ENCODE measurements around the gene RXFP2. TPM values are rescaled to one million over a fixed set of nuclear protein-coding genes. Genes with fewer than 3 reads are reported as not detected.

RXFP2 gene
- total RNA-seq, 1 donor from 2014 or later, result not detected

- DNase-seq (ENCODE audit: low spot score), result no peak
Observed at GRCh38 chr13:31767175-31767900, 28.0 kb downstream of the RXFP2 start.

- no peak for DNase-seq (ENCODE audit: low spot score)
Observed at GRCh38 chr13:31768351-31768750, 29.0 kb downstream of the RXFP2 start.

- no peak for DNase-seq (ENCODE audit: low spot score)
Observed at GRCh38 chr13:31769575-31769974, 30.2 kb downstream of the RXFP2 start.

- no peak for DNase-seq (ENCODE audit: low spot score)
Observed at GRCh38 chr13:31772231-31772630, 32.9 kb downstream of the RXFP2 start.

- DNase-seq (ENCODE audit: low spot score), result no peak
Observed at GRCh38 chr13:31773538-31773937, 34.2 kb downstream of the RXFP2 start.

GRCh38 chr13:31774186-31774750 lies 34.9 kb downstream of the RXFP2 start:
- DNase-seq (ENCODE audit: low spot score), result no peak

GRCh38 chr13:31775148-31775547 lies 35.8 kb downstream of the RXFP2 start:
- no peak for DNase-seq (ENCODE audit: low spot score)

GRCh38 chr13:31775686-31776085 lies 36.4 kb downstream of the RXFP2 start:
- DNase-seq (ENCODE audit: low spot score), result no peak

GRCh38 chr13:31781064-31781463 lies 41.7 kb downstream of the RXFP2 start:
- no peak for DNase-seq (ENCODE audit: low spot score)

- DNase-seq (ENCODE audit: low spot score), result no peak
Observed at GRCh38 chr13:31786011-31786410, 46.7 kb downstream of the RXFP2 start.

GRCh38 chr13:31790992-31791391 lies 51.7 kb downstream of the RXFP2 start:
- DNase-seq (ENCODE audit: low spot score), result no peak

- no peak for DNase-seq (ENCODE audit: low spot score)
Observed at GRCh38 chr13:31793246-31793645, 53.9 kb downstream of the RXFP2 start.

- no peak for DNase-seq (ENCODE audit: low spot score)
Observed at GRCh38 chr13:31794452-31794851, 55.1 kb downstream of the RXFP2 start.

- no peak for DNase-seq (ENCODE audit: low spot score)
Observed at GRCh38 chr13:31797154-31797775, 57.9 kb downstream of the RXFP2 start.

- no peak for DNase-seq (ENCODE audit: low spot score)
Observed at GRCh38 chr13:31798189-31798588, 58.9 kb downstream of the RXFP2 start.

- no peak for DNase-seq (ENCODE audit: low spot score)
Observed at GRCh38 chr13:31801088-31801487, 61.8 kb downstream of the RXFP2 start.

- no peak for DNase-seq (ENCODE audit: low spot score)
Observed at GRCh38 chr13:31803311-31803710, 64.0 kb downstream of the RXFP2 start.

GRCh38 chr13:31805841-31806240 lies 66.5 kb downstream of the RXFP2 start:
- no peak for DNase-seq (ENCODE audit: low spot score)

GRCh38 chr13:31807090-31807541 lies 67.8 kb downstream of the RXFP2 start:
- DNase-seq (ENCODE audit: low spot score), result no peak

- DNase-seq (ENCODE audit: low spot score), result no peak
Observed at GRCh38 chr13:31814536-31814935, 75.2 kb downstream of the RXFP2 start.

GRCh38 chr13:31815361-31816144 lies 76.2 kb downstream of the RXFP2 start:
- DNase-seq (ENCODE audit: low spot score), result no peak

GRCh38 chr13:31818236-31818635 lies 78.9 kb downstream of the RXFP2 start:
- DNase-seq (ENCODE audit: low spot score), result no peak
